Gastrocnemius medialis (tissue), 4 donors: Measurements from ENCODE around the gene FALEC. TPM values are rescaled to one million over a fixed set of nuclear protein-coding genes. Genes with fewer than 3 reads are reported as not detected.

Experiments
- ATAC-seq, 2 donors: fragments of 150-250 bp; one replicate each; pipeline ENCODE4 v1.9.1; 2016
- DNase-seq, 2 donors: peaks; one replicate each; pipeline ENCODE4 v3.0.0-alpha.2; 2019
- H3K27ac ChIP-seq, 4 donors: fragments of 200-600 bp; sonication (generic); 1 replicate in 1 of 4; 2 replicates in 3 of 4; pipeline ENCODE4 v1.5.1; 2016 to 2018; ENCODE audit warnings: mild to moderate bottlenecking in 2 of 4, moderate library complexity in 1 of 4
- H3K27me3 ChIP-seq, 3 donors: fragments of 200-600 bp; sonication (generic) in 2 of 3; 1 replicate in 1 of 3; 2 replicates in 2 of 3; pipeline versions ENCODE4 v1.5.1 to v1.6.0; 2016 to 2019; ENCODE audit warnings: mild to moderate bottlenecking in 1 of 3, moderate library complexity in 1 of 3
- H3K36me3 ChIP-seq, 2 donors: fragments of 200-600 bp; sonication (generic) in 1 of 2; one replicate each; pipeline ENCODE4 v1.5.1; 2017 to 2018
- H3K4me1 ChIP-seq, 2 donors: fragments of 200-600 bp; sonication (generic) in 1 of 2; one replicate each; pipeline ENCODE4 v1.5.1; 2016 to 2017; ENCODE audit warnings: mild to moderate bottlenecking in 2 of 2
- H3K4me3 ChIP-seq, 4 donors: fragments of 200-600 bp; sonication (generic) in 3 of 4; 1 replicate in 1 of 4; 2 replicates in 3 of 4; pipeline ENCODE4 v1.5.1; 2016 to 2019; ENCODE audit warnings: mild to moderate bottlenecking in 2 of 4
- H3K9me3 ChIP-seq, 3 donors: fragments of 200-600 bp; sonication (generic) in 2 of 3; 1 replicate in 1 of 3; 2 replicates in 2 of 3; pipeline ENCODE4 v1.5.1; 2016 to 2019
- CTCF ChIP-seq, 5 experiments: fragments of 450-650 bp in 3 of 5; fragments of 200-600 bp in 2 of 5; sonication (generic) in 2 of 5; IDR thresholded peaks in 4 of 5; conservative IDR thresholded peaks in 1 of 5; 1 replicate in 4 of 5; 2 replicates in 1 of 5; pipeline ENCODE4 v1.5.1; 2016 to 2019; ENCODE audit warnings: antibody characterized with exemption in 5 of 5, mild to moderate bottlenecking in 3 of 5, moderate library complexity in 3 of 5
- POLR2A ChIP-seq, 2 donors: fragments of 450-650 bp; IDR thresholded peaks; one replicate each; pipeline ENCODE4 v1.6.1; 2017; ENCODE audit warnings: antibody characterized with exemption in 2 of 2, mild to moderate bottlenecking in 2 of 2, moderate library complexity in 2 of 2
- in situ Hi-C, 4 donors: fragments of 200-750 bp; cut with MboI; loops; one replicate each; pipeline versions ENCODE4 v1.15.0 to v1.8.0; 2017; ENCODE audit warnings: low sequenced_read_pairs in 4 of 4
- intact Hi-C: fragments of 100-400 bp; cut with DNase I; formaldehyde crosslinking; loops from one replicate; pipeline ENCODE4 v1.15.1; 2023; ENCODE audit warnings: low total_unique reads
- total RNA-seq, 4 donors: library from RNA; depleted of rRNA; stranded (reverse); fragments of >200 nt; gene quantifications; one replicate each; pipeline versions ENCODE4 v1.1.0 to v1.2.3, GENCODE V29; 2016

FALEC gene
- total RNA-seq, 4 donors from 2014 or later: not detected

GRCh38 chr1:150550222-150551050 lies 34.9 kb downstream of the FALEC start:
- ATAC-seq (peak in 1 of 2 donors; percentile 4), DNase-seq (no peak)
- in situ Hi-C loops: no loop called here
- no peaks in the 10 kb centered on the region for H3K36me3 ChIP-seq
- intact Hi-C loops: no loop called here
- H3K4me1 ChIP-seq: peaks cover 28 to 35% of the 10 kb centered on the region in 2 donors
- H3K4me3 ChIP-seq: peak overlapping the region in 3 of 4 donors; percentile 62 to 92 (median 65)
- no peaks in the 10 kb centered on the region for H3K9me3 ChIP-seq
- TF ChIP-seq POLR2A (IDR thresholded peaks at IDR 0.05) (no peak), CTCF (IDR thresholded peaks at IDR 0.05 in 4 of 5, conservative IDR thresholded peaks at IDR 0.05 in 1 of 5) (no peak)
- peak overlapping the region; percentile 81 to 92 (median 90) for H3K27ac ChIP-seq
- no peaks in the 10 kb centered on the region for H3K27me3 ChIP-seq

GRCh38 chr1:150551051-150551783 lies 35.7 kb downstream of the FALEC start:
- Histone ChIP-seq H3K4me3 (peak overlapping the region in 1 of 4 donors; percentile 65), H3K9me3 (no peaks in the 10 kb centered on the region), H3K36me3 (no peaks in the 10 kb centered on the region), H3K27ac (peak overlapping the region; percentile 81 to 92 (median 90)), H3K27me3 (no peaks in the 10 kb centered on the region), H3K4me1 (peaks cover 28 to 35% of the 10 kb centered on the region in 2 donors)
- no peak for DNase-seq
- TF ChIP-seq CTCF (IDR thresholded peaks at IDR 0.05 in 4 of 5, conservative IDR thresholded peaks at IDR 0.05 in 1 of 5) (no peak), POLR2A (IDR thresholded peaks at IDR 0.05) (no peak)
- intact Hi-C loops (no loop called here), in situ Hi-C loops (no loop called here)
- ATAC-seq: no peak

- in situ Hi-C loops: no loop called here
- intact Hi-C loops: no loop called here
- ATAC-seq: no peak
Measured at GRCh38 chr1:150551784-150552127, 36.2 kb downstream of the FALEC start.

More at GRCh38 chr1:150551784-150552127, 36.2 kb downstream of the FALEC start:
- Histone ChIP-seq H3K9me3 (no peaks in the 10 kb centered on the region), H3K4me1 (peaks cover 28 to 35% of the 10 kb centered on the region in 2 donors), H3K4me3 (no peak overlapping the region), H3K36me3 (no peaks in the 10 kb centered on the region), H3K27ac (peak overlapping the region; percentile 81 to 92 (median 90)), H3K27me3 (no peaks in the 10 kb centered on the region)
- DNase-seq: no peak
- TF ChIP-seq POLR2A (IDR thresholded peaks at IDR 0.05): no peak
- TF ChIP-seq CTCF (IDR thresholded peaks at IDR 0.05 in 4 of 5, conservative IDR thresholded peaks at IDR 0.05 in 1 of 5): no peak
